Mesenchymal stem cell (in vitro differentiated cells and primary cell): ENCODE data around the gene NACC1.

ENCODE experiments used
- DNase-seq: peaks from one replicate; pipeline ENCODE4 v3.0.0-alpha.2; 2013
- H2AFZ ChIP-seq: one replicate; pipeline ENCODE4 v1.6.1; 2013; ENCODE audit warnings: low read depth, mild to moderate bottlenecking, control low read depth, inconsistent platforms, low read length, moderate library complexity
- H2AK5ac ChIP-seq: 2 replicates; pipeline ENCODE4 v1.6.1; 2013; ENCODE audit warnings: low read length, moderate library complexity, mild to moderate bottlenecking, inconsistent platforms; ENCODE audit not compliant: severe bottlenecking
- H2BK120ac ChIP-seq: one replicate; pipeline ENCODE4 v1.6.1; 2013; ENCODE audit warnings: low read depth, mild to moderate bottlenecking, inconsistent platforms, low read length, moderate library complexity
- H2BK12ac ChIP-seq, 2 experiments: one replicate each; pipeline ENCODE4 v1.6.1; 2013; ENCODE audit warnings: inconsistent platforms in 2 of 2, low read length in 2 of 2, mild to moderate bottlenecking in 2 of 2, moderate library complexity in 2 of 2, control low read depth in 1 of 2
- H2BK15ac ChIP-seq: one replicate; pipeline ENCODE4 v1.6.1; 2013; ENCODE audit warnings: mild to moderate bottlenecking, low read depth, inconsistent platforms; ENCODE audit not compliant: poor library complexity, severe bottlenecking
- H2BK5ac ChIP-seq: 2 replicates; pipeline ENCODE4 v1.6.1; 2013; ENCODE audit warnings: low read depth, mild to moderate bottlenecking, low read length, control low read depth, inconsistent platforms; ENCODE audit not compliant: poor library complexity, severe bottlenecking
- H3K14ac ChIP-seq, 2 experiments: one replicate each; pipeline ENCODE4 v1.6.1; 2013; ENCODE audit warnings: inconsistent platforms in 2 of 2, low read length in 2 of 2, control low read depth in 1 of 2, mild to moderate bottlenecking in 1 of 2, moderate library complexity in 1 of 2
- H3K18ac ChIP-seq, 2 experiments: one replicate each; pipeline ENCODE4 v1.6.1; 2013; ENCODE audit warnings: inconsistent platforms in 2 of 2, low read length in 2 of 2, control low read depth in 1 of 2, low read depth in 1 of 2, mild to moderate bottlenecking in 1 of 2
- H3K23ac ChIP-seq, 2 experiments: one replicate each; pipeline ENCODE4 v1.6.1; 2013; ENCODE audit warnings: inconsistent platforms in 2 of 2, low read length in 2 of 2, mild to moderate bottlenecking in 2 of 2, moderate library complexity in 2 of 2, control low read depth in 1 of 2
- H3K27ac ChIP-seq: 2 replicates; pipeline ENCODE4 v1.5.1; 2013; ENCODE audit warnings: mild to moderate bottlenecking, moderate library complexity, low read length, control low read depth, inconsistent platforms; ENCODE audit not compliant: poor library complexity, severe bottlenecking
- H3K27me3 ChIP-seq, 2 experiments: 2 replicates each; pipeline versions ENCODE4 v1.6.1 to v1.7.0; 2013; ENCODE audit warnings: low read length in 2 of 2, mild to moderate bottlenecking in 2 of 2, moderate library complexity in 2 of 2, control low read depth in 1 of 2, inconsistent platforms in 1 of 2; ENCODE audit not compliant: control insufficient read depth in 1 of 2, insufficient read depth in 1 of 2
- H3K36me3 ChIP-seq, 2 experiments: 2 replicates each; pipeline versions ENCODE4 v1.6.1 to v1.7.0; 2013; ENCODE audit warnings: low read length in 2 of 2, control low read depth in 1 of 2, inconsistent platforms in 1 of 2, low read depth in 1 of 2, mild to moderate bottlenecking in 1 of 2; ENCODE audit not compliant: insufficient read depth in 2 of 2, control insufficient read depth in 1 of 2
- H3K4ac ChIP-seq, 2 experiments: one replicate each; pipeline ENCODE4 v1.6.1; 2013; ENCODE audit warnings: inconsistent platforms in 2 of 2, low read length in 2 of 2, mild to moderate bottlenecking in 2 of 2, moderate library complexity in 2 of 2, control low read depth in 1 of 2, low read depth in 1 of 2
- H3K4me1 ChIP-seq: 2 replicates; pipeline ENCODE4 v1.6.1; 2013; ENCODE audit warnings: low read depth, low read length, control low read depth; ENCODE audit not compliant: control insufficient read depth, insufficient read depth
- H3K4me2 ChIP-seq: 2 replicates; pipeline ENCODE4 v1.6.1; 2013; ENCODE audit warnings: low read length, mild to moderate bottlenecking, inconsistent platforms; ENCODE audit not compliant: poor library complexity, severe bottlenecking
- H3K4me3 ChIP-seq, 2 experiments: 2 replicates each; pipeline versions ENCODE4 v1.5.1 to v1.7.0; 2013; ENCODE audit warnings: low read length in 2 of 2, mild to moderate bottlenecking in 2 of 2, control low read depth in 1 of 2, low read depth in 1 of 2; ENCODE audit not compliant: insufficient read depth in 1 of 2
- H3K79me1 ChIP-seq: replicated peaks from 2 replicates; pipeline ENCODE4 v1.6.1; 2013; ENCODE audit warnings: mild to moderate bottlenecking, control low read depth, low read length, inconsistent platforms; ENCODE audit not compliant: poor library complexity, severe bottlenecking
- H3K9ac ChIP-seq: 2 replicates; pipeline ENCODE4 v1.7.0; 2013; ENCODE audit warnings: mild to moderate bottlenecking, low read length, moderate library complexity
- H3K9me3 ChIP-seq: 2 replicates; pipeline ENCODE4 v1.7.0; 2013; ENCODE audit warnings: mild to moderate bottlenecking, low read length; ENCODE audit not compliant: control insufficient read depth
- H4K8ac ChIP-seq: one replicate; pipeline ENCODE4 v1.6.1; 2013; ENCODE audit warnings: inconsistent platforms, mild to moderate bottlenecking, low read length, moderate library complexity
- H4K91ac ChIP-seq: one replicate; pipeline ENCODE4 v1.6.1; 2013; ENCODE audit warnings: mild to moderate bottlenecking, low read length, inconsistent platforms
- whole genome bisulfite sequencing: methylation state at CpG from one replicate; pipeline ENCODE4 v1.1.7; 2013; ENCODE audit warnings: mixed read lengths; 5-methylcytosine and 5-hydroxymethylcytosine counted together

The NACC1 gene

GRCh38 chr19:13115936-13116281 is 2.2 kb upstream of the NACC1 start:
- peak overlapping the region; percentile 98 for H3K9ac ChIP-seq
- H2BK120ac ChIP-seq = no peak overlapping the region
- H3K79me1 ChIP-seq = peaks cover 21% of the 10 kb centered on the region
- peaks cover 32% of the 10 kb centered on the region for H3K4me1 ChIP-seq
- no peak overlapping the region for H2BK5ac ChIP-seq
- no peak overlapping the region for H3K14ac ChIP-seq
- no peaks in the 10 kb centered on the region for H3K9me3 ChIP-seq
- H3K4me3 ChIP-seq = peak overlapping the region; percentile 80 to 97
- H2BK15ac ChIP-seq = no peak overlapping the region
- H3K27me3 ChIP-seq = no peaks in the 10 kb centered on the region
- peak overlapping the region; percentile 93 for H3K4me2 ChIP-seq
- H3K23ac ChIP-seq = peak overlapping the region in 1 of 2 experiments; percentile 60
- peak overlapping the region; percentile 57 to 88 for H3K4ac ChIP-seq
- H3K27ac ChIP-seq = peak overlapping the region; percentile 70
- 2% methylated on average over 18 of the region's 18 CpGs for WGBS
- peaks cover 25 to 33% of the 10 kb centered on the region in 2 experiments for H3K36me3 ChIP-seq
- peak overlapping the region; percentile 79 for H2AFZ ChIP-seq
- H2BK12ac ChIP-seq = no peak overlapping the region
- no peak for DNase-seq
- no peak overlapping the region for H2AK5ac ChIP-seq
- H4K8ac ChIP-seq = peak overlapping the region; percentile 86
- no peak overlapping the region for H3K18ac ChIP-seq
- no peak overlapping the region for H4K91ac ChIP-seq

GRCh38 chr19:13116282-13117175 is 1.5 kb upstream of the NACC1 start, which contains the start of gene TRMT1:
Gene TRMT1, minus strand, starts transcription at chr19:13116740. Its CDS starts 341 bp downstream, at chr19:13116399.
- no peak within 1 kb of the TSS for H2AK5ac ChIP-seq
- H2BK15ac ChIP-seq = no peak within 1 kb of the TSS
- peaks cover 26 to 36% of the 10 kb centered on the region in 2 experiments for H3K36me3 ChIP-seq
- peak within 1 kb of the TSS; percentile 44 to 57 for H3K18ac ChIP-seq
- peak within 1 kb of the TSS; percentile 57 to 88 for H3K4ac ChIP-seq
- H3K27ac ChIP-seq = peak within 1 kb of the TSS; percentile 70
- no peak within 1 kb of the TSS for H2BK12ac ChIP-seq
- no peaks in the 10 kb centered on the region for H3K27me3 ChIP-seq
- peaks cover 20% of the 10 kb centered on the region for H3K79me1 ChIP-seq
- peak within 1 kb of the TSS; percentile 98 for H3K9ac ChIP-seq
- peak within 1 kb of the TSS; percentile 80 to 97 for H3K4me3 ChIP-seq
- no peak within 1 kb of the TSS for H2BK5ac ChIP-seq
- peak within 1 kb of the TSS; percentile 79 for H2AFZ ChIP-seq
- H4K91ac ChIP-seq = peak within 1 kb of the TSS; percentile 92
- peak within 1 kb of the TSS; percentile 86 for H4K8ac ChIP-seq
- peak within 1 kb of the TSS in 1 of 2 experiments; percentile 77 for H3K23ac ChIP-seq
- H3K4me2 ChIP-seq = peak within 1 kb of the TSS; percentile 93
- no peak within 1 kb of the TSS for H3K14ac ChIP-seq
- H3K9me3 ChIP-seq = no peaks in the 10 kb centered on the region
- under 1% methylated on average over 51 of the region's 51 CpGs for WGBS
- DNase-seq = peak; percentile 95
- peaks cover 38% of the 10 kb centered on the region for H3K4me1 ChIP-seq
- no peak within 1 kb of the TSS for H2BK120ac ChIP-seq

GRCh38 chr19:13117176-13117771 is 790 bp upstream of the NACC1 start:
- Histone ChIP-seq H3K4me2 (peak overlapping the region; percentile 75), H3K9me3 (no peaks in the 10 kb centered on the region), H3K18ac (no peak overlapping the region), H3K4me1 (peaks cover 45% of the 10 kb centered on the region), H2BK15ac (no peak overlapping the region), H4K91ac (no peak overlapping the region), H3K4ac (no peak overlapping the region), H3K14ac (no peak overlapping the region), H2AFZ (no peak overlapping the region), H2BK12ac (no peak overlapping the region), H3K79me1 (peaks cover 20% of the 10 kb centered on the region), H2AK5ac (no peak overlapping the region), H3K36me3 (peaks cover 33 to 40% of the 10 kb centered on the region in 2 experiments), H4K8ac (no peak overlapping the region), H2BK120ac (no peak overlapping the region), H3K4me3 (peak overlapping the region in 1 of 2 experiments; percentile 97), H3K27ac (no peak overlapping the region), H2BK5ac (no peak overlapping the region), H3K27me3 (no peaks in the 10 kb centered on the region), H3K23ac (no peak overlapping the region), H3K9ac (peak overlapping the region; percentile 98)
- DNase-seq = no peak
- WGBS = 45% methylated on average over 19 of the region's 20 CpGs
